SK-N-SH (cell line): Measurements from ENCODE around the gene SH2D3A. TPM values are rescaled to one million over a fixed set of nuclear protein-coding genes. Genes with fewer than 3 reads are reported as not detected.

Source experiments
- CTCF ChIA-PET: fragments of 300-600, 350-600 bp; formaldehyde crosslinking; extraction: SDS; loops from one replicate; lab custom pipeline; 2021; lab: Yijun Ruan, JAX
- POLR2A ChIA-PET: fragments of 350-600 bp; sonication (Branson Sonifier 250); formaldehyde crosslinking; extraction: SDS; loops from one replicate; lab custom pipeline; 2020; ENCODE audit warnings: antibody characterized with exemption, inconsistent platforms; lab: Yijun Ruan, JAX
- DNase-seq: peaks from one replicate; pipeline ENCODE4 v3.0.0; 2012
- H2AFZ ChIP-seq: fragments of 200-600 bp; sonication (generic); 2 replicates; pipeline ENCODE4 v1.8.1; 2016; ENCODE audit warnings: antibody characterized with exemption, mild to moderate bottlenecking, low read depth
- H3F3A ChIP-seq: fragments of 200-600 bp; sonication (generic); replicated peaks from 2 replicates; pipeline ENCODE3; 2016; ENCODE audit warnings: antibody characterized with exemption, mild to moderate bottlenecking; ENCODE audit not compliant: insufficient read depth
- H3K27ac ChIP-seq, 2 experiments: fragments of 200-500 bp in 1 of 2; fragments of 200-600 bp in 1 of 2; sonication (Bioruptor generic) in 1 of 2; sonication (generic), shearing (Covaris generic) in 1 of 2; 2 replicates each; pipeline versions ENCODE4 v1.5.1 to v1.6.1; 2014 to 2016; ENCODE audit warnings: low read depth in 2 of 2, inconsistent platforms in 1 of 2, low read length in 1 of 2, mild to moderate bottlenecking in 1 of 2, mixed read lengths in 1 of 2
- H3K27me3 ChIP-seq: fragments of 200-600 bp; sonication (generic), shearing (Covaris generic); 2 replicates; pipeline ENCODE4 v1.6.1; 2016; ENCODE audit warnings: mixed run types; ENCODE audit not compliant: insufficient read depth
- H3K36me3 ChIP-seq, 2 experiments: fragments of 200-500 bp in 1 of 2; fragments of 200-600 bp in 1 of 2; sonication (Bioruptor generic) in 1 of 2; sonication (generic) in 1 of 2; replicated peaks in 1 of 2; 2 replicates each; pipeline versions ENCODE3 to v1.5.1; 2014 to 2016; ENCODE audit warnings: low read length in 1 of 2, mild to moderate bottlenecking in 1 of 2; ENCODE audit not compliant: insufficient read depth in 2 of 2, control insufficient read depth in 1 of 2
- H3K4me1 ChIP-seq, 2 experiments: fragments of 200-500 bp in 1 of 2; fragments of 200-600 bp in 1 of 2; sonication (Bioruptor generic) in 1 of 2; sonication (generic), shearing (Covaris generic) in 1 of 2; 2 replicates each; pipeline versions ENCODE4 v1.5.1 to v1.6.1; 2014 to 2016; ENCODE audit warnings: low read depth in 1 of 2, low read length in 1 of 2, mixed run types in 1 of 2; ENCODE audit not compliant: insufficient read depth in 2 of 2, control insufficient read depth in 1 of 2
- H3K4me2 ChIP-seq: fragments of 200-600 bp; sonication (generic), shearing (Covaris generic); 2 replicates; pipeline ENCODE4 v1.6.1; 2017; ENCODE audit warnings: mixed run types
- H3K4me3 ChIP-seq, 2 experiments: fragments of 200-500 bp in 1 of 2; fragments of 200-600 bp in 1 of 2; sonication (Bioruptor generic) in 1 of 2; sonication (generic), shearing (Covaris generic) in 1 of 2; 2 replicates each; pipeline versions ENCODE4 v1.5.1 to v1.8.1; 2014 to 2016; ENCODE audit warnings: low read depth in 2 of 2, inconsistent platforms in 1 of 2, low read length in 1 of 2, mild to moderate bottlenecking in 1 of 2, mixed read lengths in 1 of 2, moderate library complexity in 1 of 2
- H3K79me2 ChIP-seq: fragments of 200-600 bp; sonication (generic); 2 replicates; pipeline ENCODE4 v1.8.1; 2017; ENCODE audit warnings: mild to moderate bottlenecking; ENCODE audit not compliant: insufficient read depth
- H3K9ac ChIP-seq: fragments of 200-600 bp; sonication (generic); 2 replicates; pipeline ENCODE4 v1.6.1; 2017; ENCODE audit warnings: mixed run types
- H3K9me2 ChIP-seq: fragments of 200-600 bp; sonication (generic); 2 replicates; pipeline ENCODE4 v1.6.1; 2017; ENCODE audit warnings: mixed run types
- H3K9me3 ChIP-seq: fragments of 200-600 bp; sonication (generic); 2 replicates; pipeline ENCODE4 v1.6.1; 2017; ENCODE audit warnings: mixed run types, mild to moderate bottlenecking, moderate library complexity
- H4K20me1 ChIP-seq: fragments of 200-600 bp; sonication (generic); 2 replicates; pipeline ENCODE4 v1.6.1; 2017; ENCODE audit warnings: mild to moderate bottlenecking, mixed run types; ENCODE audit not compliant: insufficient read depth
- CHD2 ChIP-seq: fragments of 150-350 bp; IDR thresholded peaks from 2 replicates; pipeline ENCODE4 v1.6.1; 2018; ENCODE audit warnings: low read length; ENCODE audit not compliant: partially characterized antibody
- CTCF ChIP-seq: fragments of 200-600 bp; sonication (generic); IDR thresholded peaks from 2 replicates; pipeline ENCODE4 v1.6.1; 2017; ENCODE audit warnings: antibody characterized with exemption, mild to moderate bottlenecking, moderate library complexity
- ELF1 ChIP-seq: IDR thresholded peaks from 2 replicates; pipeline ENCODE4 v1.4.0; 2012
- JUND ChIP-seq: IDR thresholded peaks from 2 replicates; pipeline ENCODE4 v1.4.0; 2012
- MAX ChIP-seq: IDR thresholded peaks from 2 replicates; pipeline ENCODE4 v1.4.0; 2012; ENCODE audit warnings: low read depth
- REST ChIP-seq: IDR thresholded peaks from 2 replicates; pipeline ENCODE4 v1.6.1; 2012; ENCODE audit warnings: mild to moderate bottlenecking, low read depth, low read length, moderate library complexity
- TAF1 ChIP-seq: IDR thresholded peaks from 2 replicates; pipeline ENCODE4 v1.6.1; 2012; ENCODE audit warnings: low read depth, mild to moderate bottlenecking, low read length, moderate library complexity, borderline replicate concordance
- TCF12 ChIP-seq: IDR thresholded peaks from 2 replicates; pipeline ENCODE4 v1.4.0; 2012
- TEAD4 ChIP-seq: IDR thresholded peaks from 2 replicates; pipeline ENCODE4 v1.4.0; 2012; ENCODE audit warnings: mild to moderate bottlenecking, borderline replicate concordance; ENCODE audit not compliant: insufficient read depth
- USF2 ChIP-seq: fragments of 150-350 bp; IDR thresholded peaks from 2 replicates; pipeline ENCODE4 v1.6.1; 2017; ENCODE audit warnings: antibody characterized with exemption, low read length, low read depth, borderline replicate concordance
- YY1 ChIP-seq: IDR thresholded peaks from 2 replicates; pipeline ENCODE4 v1.4.0; 2012; ENCODE audit warnings: low read depth, mild to moderate bottlenecking
- WGBS: methylation state at CpG from one replicate; pipeline ENCODE4 v1.1.6; 2017; ENCODE audit warnings: low lambda C conversion rate; 5-methylcytosine and 5-hydroxymethylcytosine counted together
- polyA plus RNA-seq, 3 experiments: library from polyadenylated mRNA; depleted of rRNA; stranded (reverse); fragments of >200 nt; gene quantifications; 2 replicates each; pipeline ENCODE4 v1.2.3, GENCODE V29; 2012

SH2D3A gene
- polyA plus RNA-seq, 1 of the 3 experiments (the other 2 are of a cell fraction) = 0.35 TPM

- Histone ChIP-seq H3K4me1 (no peaks in the 10 kb centered on the region), H3K9ac (no peak overlapping the region), H2AFZ (no peak overlapping the region), H3K4me2 (no peak overlapping the region), H3K9me2 (no peaks in the 10 kb centered on the region), H3K36me3 (no peaks in the 10 kb centered on the region), H3F3A (peaks cover 6% of the 10 kb centered on the region), H4K20me1 (no peaks in the 10 kb centered on the region), H3K79me2 (no peaks in the 10 kb centered on the region), H3K27me3 (peaks cover 33% of the 10 kb centered on the region), H3K27ac (no peak overlapping the region), H3K9me3 (no peaks in the 10 kb centered on the region), H3K4me3 (no peak overlapping the region)
- no peak for TF ChIP-seq CHD2
- DNase-seq = no peak
- ChIA-PET CTCF (no interaction called here), POLR2A (no interaction called here)
- 51% methylated on average over 10 of the region's 10 CpGs for whole genome bisulfite sequencing
Observed at GRCh38 chr19:6711605-6712004, 55.6 kb downstream of the SH2D3A start.

- Histone ChIP-seq H3K9ac (no peak overlapping the region), H3K36me3 (no peaks in the 10 kb centered on the region), H3K27ac (no peak overlapping the region), H3K4me3 (no peak overlapping the region), H3K79me2 (no peaks in the 10 kb centered on the region), H2AFZ (no peak overlapping the region), H3F3A (no peaks in the 10 kb centered on the region), H3K27me3 (peaks cover 33% of the 10 kb centered on the region), H3K9me2 (no peaks in the 10 kb centered on the region), H3K4me2 (no peak overlapping the region), H3K4me1 (no peaks in the 10 kb centered on the region), H4K20me1 (no peaks in the 10 kb centered on the region), H3K9me3 (no peaks in the 10 kb centered on the region)
- TF ChIP-seq MAX = no peak
- no peak for TF ChIP-seq JUND
- no peak for TF ChIP-seq REST
- no peak for TF ChIP-seq TCF12
- no peak for TF ChIP-seq CHD2
- no peak for TF ChIP-seq YY1
- TF ChIP-seq TEAD4 = no peak
- TF ChIP-seq USF2 = no peak
- no peak for TF ChIP-seq TAF1
- no peak for TF ChIP-seq ELF1
- TF ChIP-seq CTCF = no peak
- ChIA-PET CTCF (no interaction called here), POLR2A (no interaction called here)
- DNase-seq = no peak
- 59% methylated on average over 9 of the region's 9 CpGs for WGBS
Observed at GRCh38 chr19:6711078-6711361, 56.2 kb downstream of the SH2D3A start.
